Suprapubic skin (tissue), 3 donors: Measurements from ENCODE around the gene CAMTA1.

Source experiments
- CTCF ChIP-seq, 2 donors: fragments of 200-600 bp in 1 of 2; fragments of 450-650 bp in 1 of 2; sonication (generic) in 1 of 2; IDR thresholded peaks; one replicate each; pipeline ENCODE4 v1.5.1; 2016 to 2019; ENCODE audit warnings: antibody characterized with exemption in 2 of 2, mild to moderate bottlenecking in 1 of 2, moderate library complexity in 1 of 2
- EP300 ChIP-seq: sonication (generic); formaldehyde crosslinking; IDR thresholded peaks from one replicate; pipeline ENCODE4 v1.6.1; 2017; ENCODE audit warnings: antibody characterized with exemption

- TF ChIP-seq CTCF (IDR thresholded peaks at IDR 0.05) (no peak), EP300 (no peak)
These were observed 465.6 kb downstream of the CAMTA1 start for GRCh38 chr1:7250597-7251453.
